Liver (tissue), 3 donors: ENCODE data around the gene FOXK2.

Experiments used
- CTCF ChIP-seq: fragments of 150-350 bp; IDR thresholded peaks from 2 replicates; pipeline ENCODE4 v1.5.1; 2017; ENCODE audit warnings: improper control_type of control experiment, low read depth, low read length; ENCODE audit not compliant: missing input control
- FOXA2 ChIP-seq: IDR thresholded peaks from 2 replicates; pipeline ENCODE4 v1.6.1; 2016; ENCODE audit warnings: antibody characterized with exemption
- TF ChIP-seq, protein P1 (sequence below): IDR thresholded peaks from 2 replicates; pipeline ENCODE4 v1.6.1; 2016; ENCODE audit warnings: antibody characterized with exemption
- TF ChIP-seq, protein P2 (sequence below): IDR thresholded peaks from 2 replicates; pipeline ENCODE4 v1.6.1; 2016; ENCODE audit warnings: antibody characterized with exemption
- donor health status: healthy.
- donor health status: healthy.

- TF ChIP-seq, protein P1, sequence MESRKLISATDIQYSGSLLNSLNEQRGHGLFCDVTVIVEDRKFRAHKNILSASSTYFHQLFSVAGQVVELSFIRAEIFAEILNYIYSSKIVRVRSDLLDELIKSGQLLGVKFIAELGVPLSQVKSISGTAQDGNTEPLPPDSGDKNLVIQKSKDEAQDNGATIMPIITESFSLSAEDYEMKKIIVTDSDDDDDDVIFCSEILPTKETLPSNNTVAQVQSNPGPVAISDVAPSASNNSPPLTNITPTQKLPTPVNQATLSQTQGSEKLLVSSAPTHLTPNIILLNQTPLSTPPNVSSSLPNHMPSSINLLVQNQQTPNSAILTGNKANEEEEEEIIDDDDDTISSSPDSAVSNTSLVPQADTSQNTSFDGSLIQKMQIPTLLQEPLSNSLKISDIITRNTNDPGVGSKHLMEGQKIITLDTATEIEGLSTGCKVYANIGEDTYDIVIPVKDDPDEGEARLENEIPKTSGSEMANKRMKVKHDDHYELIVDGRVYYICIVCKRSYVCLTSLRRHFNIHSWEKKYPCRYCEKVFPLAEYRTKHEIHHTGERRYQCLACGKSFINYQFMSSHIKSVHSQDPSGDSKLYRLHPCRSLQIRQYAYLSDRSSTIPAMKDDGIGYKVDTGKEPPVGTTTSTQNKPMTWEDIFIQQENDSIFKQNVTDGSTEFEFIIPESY = no peak
- TF ChIP-seq FOXA2 (no peak), CTCF (peak; percentile 74)
- TF ChIP-seq, protein P2, sequence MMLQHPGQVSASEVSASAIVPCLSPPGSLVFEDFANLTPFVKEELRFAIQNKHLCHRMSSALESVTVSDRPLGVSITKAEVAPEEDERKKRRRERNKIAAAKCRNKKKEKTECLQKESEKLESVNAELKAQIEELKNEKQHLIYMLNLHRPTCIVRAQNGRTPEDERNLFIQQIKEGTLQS = no peak
Measured at GRCh38 chr17:82528484-82529265, 9.1 kb downstream of the FOXK2 start.
